GM21576 (cell line): ENCODE measurements around the gene S100G.

Experiments
- ATAC-seq: cut with Tn5 transposase; IDR thresholded peaks from one replicate; pipeline ENCODE4 v1.9.1; 2021; ENCODE audit warnings: mild to moderate bottlenecking, moderate library complexity; ENCODE audit not compliant: unreplicated experiment

Gene S100G

DNA sequence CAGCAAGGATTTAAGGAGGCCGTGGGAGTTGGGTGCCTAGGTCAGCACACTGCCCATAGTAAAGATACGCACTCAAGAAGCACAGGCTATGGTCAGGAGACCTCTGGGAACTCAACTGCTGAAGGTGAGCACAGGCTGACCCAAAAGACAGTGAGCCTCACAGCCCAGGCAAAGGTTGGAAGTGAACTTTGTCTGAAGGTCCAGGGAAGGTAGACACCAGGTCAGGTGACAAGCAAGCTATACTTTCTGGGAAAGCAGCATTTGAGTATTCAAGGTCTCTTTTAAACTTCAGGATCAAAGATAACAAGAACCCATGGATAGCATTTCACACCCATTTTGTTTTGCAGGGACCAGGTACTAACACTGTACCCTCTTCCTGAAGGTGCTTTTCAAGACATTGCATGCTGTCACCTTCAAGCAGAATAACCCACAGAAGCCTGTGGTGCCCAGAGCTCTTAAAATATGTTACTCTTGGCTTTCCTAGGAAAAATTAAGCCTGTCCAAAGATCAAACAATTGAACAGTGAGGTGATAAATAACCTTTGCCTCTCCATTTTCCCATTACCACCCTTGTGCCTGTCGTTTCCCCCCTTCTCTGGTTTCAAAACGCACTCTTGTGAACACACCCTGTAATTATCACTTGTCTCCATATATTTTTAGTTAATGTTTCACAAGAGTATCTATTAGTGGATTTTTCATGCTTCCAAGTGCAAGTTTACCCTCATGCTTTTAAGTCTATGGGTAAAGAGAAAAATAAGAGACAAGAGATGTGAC, 3.4 kb upstream of the S100G start:
- no peak for ATAC-seq

DNA sequence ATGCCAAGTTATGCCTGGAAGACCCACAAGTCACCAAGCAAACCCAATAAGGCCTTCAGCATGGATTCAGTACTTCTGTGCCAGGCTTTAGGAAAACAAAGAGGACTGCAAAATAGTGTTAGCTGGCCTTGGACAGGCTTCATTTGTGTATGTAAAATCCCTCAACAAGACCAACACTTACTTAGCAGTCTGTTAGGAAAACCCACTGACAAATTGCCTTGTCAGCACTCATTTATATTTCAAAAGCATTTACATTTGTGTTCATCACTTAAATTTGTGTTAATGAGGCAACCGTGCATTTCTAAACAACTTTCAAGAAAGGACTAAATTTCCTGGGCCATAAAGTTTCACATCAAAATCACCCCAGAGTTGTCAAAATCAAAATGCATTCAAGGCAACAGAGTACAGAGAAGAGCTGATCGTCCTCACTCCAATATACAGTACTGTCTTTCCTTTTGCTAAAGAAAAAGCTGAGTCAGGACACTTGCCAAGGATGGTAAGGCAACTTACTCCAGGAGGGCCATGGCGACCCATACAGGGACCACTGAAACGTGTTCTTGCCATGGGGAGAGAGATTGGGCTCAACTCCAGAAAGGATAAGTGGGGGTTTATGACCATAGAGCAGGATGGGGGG, 1.6 kb downstream of the S100G start:
- no peak for ATAC-seq

DNA sequence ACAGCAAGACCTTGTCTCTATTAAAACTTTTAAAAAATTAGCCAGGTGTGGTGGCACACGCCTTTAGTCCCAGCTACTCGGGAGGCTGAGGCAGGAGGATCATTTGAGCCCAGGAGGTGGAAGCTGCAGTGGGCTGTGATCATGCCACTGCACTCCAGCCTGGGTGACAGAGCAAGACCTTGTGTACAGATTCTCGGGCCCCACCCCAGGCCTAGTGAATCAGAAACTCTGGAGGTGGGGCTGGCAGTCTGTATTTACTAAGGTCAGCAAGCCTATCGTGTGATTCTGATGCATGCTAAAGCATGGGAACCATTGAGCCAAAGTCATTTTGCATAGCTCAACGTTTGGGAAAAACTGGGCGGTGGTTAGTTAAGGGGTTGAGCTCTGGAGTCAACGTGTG, 3.5 kb downstream of the S100G start:
- no peak for ATAC-seq

DNA sequence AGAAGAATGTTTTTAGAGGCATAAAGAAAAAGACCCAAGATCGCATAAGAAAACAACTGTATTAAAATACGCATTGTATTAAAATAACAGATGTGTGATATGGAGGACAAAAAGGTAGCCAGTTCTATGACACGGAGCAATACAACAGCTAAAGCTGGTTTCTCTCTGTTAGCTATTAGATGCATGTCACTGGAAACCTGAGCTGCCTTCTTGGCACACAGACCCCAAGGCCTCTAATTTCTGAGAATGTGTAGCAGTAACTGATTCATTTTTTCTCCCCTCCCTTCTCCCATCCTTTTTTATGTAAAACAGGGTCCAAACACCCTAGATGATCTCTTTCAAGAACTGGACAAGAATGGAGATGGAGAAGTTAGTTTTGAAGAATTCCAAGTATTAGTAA, 4.1 kb downstream of the S100G start:
- no peak for ATAC-seq

DNA sequence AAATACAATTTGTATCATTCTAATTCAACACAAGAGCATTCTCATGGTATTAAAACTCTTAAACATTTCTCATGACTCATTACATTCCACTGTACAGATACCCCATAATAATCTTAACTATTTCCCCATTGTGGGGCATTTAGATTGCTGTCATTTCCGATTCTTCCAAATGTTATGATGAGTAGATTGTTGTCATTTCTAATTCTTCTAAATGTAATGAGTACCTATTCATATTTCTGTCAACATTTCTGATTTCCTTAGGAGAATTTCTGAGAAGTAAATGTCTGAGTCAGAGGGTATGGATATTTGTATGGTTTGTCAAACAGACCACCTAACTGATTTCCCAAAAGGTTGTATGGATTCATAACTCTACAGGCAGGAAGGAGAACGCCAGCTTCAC, 8.3 kb downstream of the S100G start:
- no peak for ATAC-seq

DNA sequence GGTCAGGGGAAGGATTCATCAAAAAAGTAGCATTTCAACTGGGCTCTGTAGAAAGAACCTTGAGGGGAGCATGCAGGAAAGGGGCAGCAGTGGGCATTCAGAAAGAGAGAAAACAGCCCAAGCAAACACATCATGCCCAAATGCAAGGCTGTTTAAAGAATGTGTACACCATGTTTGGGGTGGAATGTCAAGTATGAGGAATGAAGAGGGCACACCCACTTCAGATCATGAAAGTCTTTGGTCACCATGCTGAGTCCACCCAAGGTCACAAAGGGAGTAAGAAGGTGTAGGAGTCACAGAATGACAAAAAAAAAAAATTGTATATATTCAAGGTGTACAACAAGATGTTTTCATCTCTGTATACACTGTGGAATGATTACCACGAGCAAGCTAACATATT, 9.4 kb downstream of the S100G start:
- no peak for ATAC-seq

DNA sequence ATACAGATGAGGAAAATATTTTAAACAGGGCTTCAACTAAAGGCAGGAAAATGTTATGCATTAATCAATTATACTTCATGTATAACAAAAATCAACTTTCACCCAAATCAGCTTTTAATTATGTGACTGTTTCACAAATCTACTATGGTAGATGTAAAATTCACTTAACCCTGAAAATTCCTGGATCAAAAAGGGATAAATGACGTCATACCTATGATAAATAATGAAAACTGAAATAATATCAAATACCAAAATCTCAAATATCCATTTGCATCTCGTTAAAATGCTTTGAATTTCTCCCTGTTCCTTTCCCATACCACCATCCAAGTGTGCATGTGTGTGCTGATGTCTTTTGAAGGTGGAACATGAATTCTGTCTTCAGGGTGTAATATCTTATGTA, 11.5 kb downstream of the S100G start:
- ATAC-seq, result no peak

DNA sequence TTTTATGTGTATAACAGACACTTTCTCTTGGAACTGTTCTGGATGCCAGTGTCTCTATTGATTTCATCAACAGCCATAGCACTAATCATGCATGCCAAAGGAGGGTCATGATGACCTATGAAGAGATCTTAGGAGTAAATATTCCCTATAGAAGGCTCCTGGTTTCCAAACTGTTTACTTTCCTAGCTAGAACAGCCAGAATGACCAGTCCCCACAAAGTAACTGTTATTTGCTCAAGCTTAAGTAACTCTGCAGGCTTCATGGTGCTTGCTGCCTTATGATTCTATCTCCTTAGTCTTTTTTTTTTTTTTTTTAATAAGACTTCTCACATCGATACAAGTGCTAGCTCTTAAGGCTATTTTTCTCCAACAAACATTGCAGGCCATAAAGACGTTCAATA, 12.4 kb downstream of the S100G start:
- no peak for ATAC-seq

DNA sequence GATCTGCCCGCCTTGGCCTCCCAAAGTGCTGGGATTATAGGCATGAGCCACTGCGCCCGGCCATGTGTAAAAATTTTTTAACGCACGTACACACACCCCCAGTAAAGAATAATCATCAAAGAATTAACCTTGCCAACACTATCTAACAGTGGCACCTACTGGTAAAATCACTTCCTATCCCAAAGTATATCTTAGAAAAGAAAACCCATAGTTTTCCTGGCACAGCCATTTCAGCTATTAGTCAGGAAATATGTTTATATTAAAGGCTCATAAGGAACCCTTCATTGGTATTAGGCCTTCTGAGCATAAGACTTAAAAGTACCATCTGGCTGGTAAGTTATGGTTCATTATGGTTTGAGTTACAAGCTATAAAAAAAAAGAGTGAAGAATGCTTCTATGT, 14.1 kb downstream of the S100G start:
- no peak for ATAC-seq

DNA sequence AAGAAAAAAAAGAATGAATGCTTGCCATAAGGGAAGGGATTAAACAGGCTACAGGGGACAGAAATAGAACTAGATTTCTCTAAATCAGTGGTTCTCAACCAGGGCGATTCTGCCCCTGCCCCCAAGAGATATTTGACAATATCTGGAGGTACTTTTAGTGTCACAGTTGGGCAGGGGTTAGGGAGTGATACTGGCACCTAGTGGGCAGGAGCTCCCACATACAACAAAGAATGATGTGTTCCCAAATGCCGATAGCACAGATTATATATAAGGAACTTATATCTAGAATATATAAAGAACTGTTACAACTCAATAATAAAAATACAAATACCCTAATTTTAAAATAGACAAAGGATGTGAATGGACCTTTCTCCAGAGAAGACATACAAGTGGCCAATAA, 14.7 kb downstream of the S100G start:
- ATAC-seq, result no peak

DNA sequence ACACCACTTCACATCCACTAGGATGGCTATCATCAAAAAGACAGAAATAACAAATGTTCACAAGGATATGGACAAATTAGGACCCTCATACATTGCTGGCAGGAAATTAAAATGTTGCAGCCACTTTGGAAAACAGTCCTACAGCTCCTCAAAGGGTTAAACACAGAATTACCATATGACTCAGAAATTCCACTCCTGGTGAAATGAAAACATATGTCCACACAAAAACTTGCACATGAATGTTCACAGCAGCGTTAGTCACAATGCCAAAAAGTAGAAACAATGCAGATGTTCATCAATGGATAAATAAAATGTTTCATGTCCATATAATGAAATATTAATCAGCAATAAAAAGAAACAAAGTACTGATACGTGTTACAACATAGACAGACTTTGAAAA, 15.1 kb downstream of the S100G start:
- no peak for ATAC-seq

DNA sequence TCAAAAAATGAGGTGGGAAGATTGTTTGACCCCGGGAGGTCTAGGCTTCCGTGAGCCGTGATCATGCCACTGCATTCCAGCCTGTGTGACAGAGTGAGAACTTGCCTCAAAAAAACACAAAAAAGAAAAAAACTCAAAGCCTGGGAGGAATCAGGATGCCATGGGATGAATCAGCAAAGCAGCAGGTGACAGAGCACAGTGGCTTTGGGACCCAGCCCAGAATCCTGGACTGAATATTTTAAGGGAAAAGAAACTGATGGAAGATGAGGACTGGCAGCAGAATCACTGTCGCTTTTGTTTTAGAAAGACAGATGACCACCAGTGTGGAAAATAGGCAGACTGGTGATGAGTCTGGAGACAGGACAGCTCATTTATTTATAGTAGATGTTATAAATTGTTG, 16.6 kb downstream of the S100G start:
- ATAC-seq, result no peak

DNA sequence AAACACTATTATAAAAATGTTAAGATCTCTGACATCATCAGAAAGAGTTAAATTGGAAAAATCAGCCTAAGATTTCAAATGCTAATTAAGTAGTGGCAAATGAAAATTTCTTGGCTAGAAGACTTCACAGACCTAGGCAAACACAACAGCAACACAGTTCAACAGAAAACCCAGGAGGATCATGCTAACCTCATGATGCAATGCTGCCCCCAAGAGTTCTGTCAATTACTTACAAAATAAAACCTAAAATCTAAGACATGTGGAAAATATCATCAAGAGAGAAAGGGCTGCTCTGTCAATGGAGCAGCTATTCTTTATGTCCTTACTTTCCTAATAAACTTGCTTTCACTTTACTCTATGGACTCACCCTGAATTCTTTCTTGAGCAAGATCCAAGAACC, 21.0 kb downstream of the S100G start:
- no peak for ATAC-seq

DNA sequence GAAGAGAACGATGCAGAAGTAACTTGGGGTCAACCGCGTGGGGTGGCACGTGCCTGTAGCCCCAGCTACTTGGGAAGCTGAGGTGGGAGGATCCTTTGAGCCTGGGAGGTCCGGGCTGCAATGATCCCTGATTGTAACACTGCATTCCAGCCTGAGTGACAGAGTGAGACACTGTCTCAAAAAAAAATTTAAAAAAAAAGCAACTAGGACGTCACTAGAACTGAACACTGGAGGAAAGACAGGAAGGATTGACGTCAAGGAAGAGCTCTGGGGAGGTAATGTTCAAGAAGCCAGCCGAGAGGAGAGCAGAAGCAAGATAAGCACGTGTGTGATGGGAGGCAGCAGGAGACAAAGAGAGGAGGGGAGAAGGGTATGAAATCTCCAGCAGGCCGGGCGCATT, 28.7 kb downstream of the S100G start:
- ATAC-seq, result no peak

DNA sequence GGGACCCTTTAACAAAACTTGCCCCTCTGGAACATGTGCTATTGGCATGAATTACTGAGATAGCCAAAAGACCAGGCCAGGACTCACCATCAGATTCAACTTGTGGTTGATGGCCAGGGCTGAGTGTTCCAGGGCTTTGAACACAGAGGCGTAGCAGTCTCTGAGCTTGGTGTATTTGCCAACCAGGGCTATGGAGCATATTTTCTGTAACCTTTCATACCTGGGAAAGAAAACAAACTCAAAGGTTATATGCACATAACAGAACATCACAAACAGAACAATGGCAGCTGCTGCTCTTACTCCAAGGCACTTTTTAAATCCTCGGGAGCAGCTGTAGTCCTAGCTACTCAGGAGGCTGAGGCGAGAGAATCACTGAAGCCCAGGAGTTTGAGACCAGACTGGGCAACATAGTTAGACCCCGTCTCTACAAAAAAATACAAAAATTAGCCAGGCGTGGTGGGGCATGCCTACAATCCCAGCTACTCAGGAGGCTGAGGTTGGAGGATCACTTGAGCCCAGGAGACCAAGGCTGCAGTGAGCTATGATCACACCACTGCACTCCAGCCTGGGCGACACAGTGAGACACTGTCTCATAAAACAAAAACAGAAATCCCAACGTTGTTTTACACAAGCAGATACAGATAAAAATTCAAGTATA, 33.2 kb downstream of the S100G start:
- ATAC-seq, result no peak

DNA sequence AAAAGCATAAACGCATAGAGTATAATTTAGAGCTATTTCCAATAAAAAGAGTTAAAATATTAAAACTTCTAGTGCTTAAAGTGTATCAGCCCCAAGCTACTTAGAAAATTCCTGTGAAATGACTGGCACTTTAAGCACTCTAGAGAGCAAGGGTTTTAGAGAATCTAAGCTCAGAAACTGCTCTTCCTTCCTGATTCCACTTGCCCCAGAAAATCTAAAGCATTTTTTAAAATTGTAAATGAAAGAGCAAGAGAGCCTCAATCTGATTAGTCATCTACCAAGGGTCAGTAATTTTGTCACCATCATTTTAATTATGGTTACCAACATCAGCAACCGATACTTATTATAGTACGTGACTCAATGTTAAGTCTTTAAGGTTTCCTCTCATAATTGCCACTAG, 37.6 kb downstream of the S100G start:
- ATAC-seq, result no peak

DNA sequence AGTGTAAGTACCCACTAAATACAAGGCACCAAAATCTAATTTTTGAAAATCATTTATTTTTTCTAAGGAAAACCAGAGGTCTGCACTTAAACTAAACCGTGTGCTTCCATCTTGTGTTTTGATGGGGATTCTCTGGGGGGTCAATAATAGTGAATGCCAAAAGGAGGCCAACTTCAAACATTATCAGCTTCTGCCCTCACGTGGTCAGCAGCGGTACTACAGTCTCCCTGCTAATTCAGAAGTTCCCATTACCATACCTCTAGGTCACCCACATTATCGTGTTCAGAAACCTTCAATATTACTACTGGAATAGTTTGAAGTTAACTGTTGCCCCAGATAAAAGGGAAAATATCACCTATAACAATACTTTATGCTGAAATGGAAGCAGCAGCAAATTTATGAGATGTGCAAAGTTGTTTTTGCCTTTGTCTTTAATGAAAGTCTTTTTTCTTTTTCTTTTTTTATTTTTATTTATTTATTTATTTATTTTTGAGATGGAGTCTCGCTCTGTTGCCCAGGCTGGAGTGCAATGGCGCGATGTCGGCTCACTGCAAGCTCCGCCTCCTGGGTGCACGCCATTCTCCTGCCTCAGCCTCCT, 45.2 kb downstream of the S100G start:
- peak; percentile 52 for ATAC-seq

DNA sequence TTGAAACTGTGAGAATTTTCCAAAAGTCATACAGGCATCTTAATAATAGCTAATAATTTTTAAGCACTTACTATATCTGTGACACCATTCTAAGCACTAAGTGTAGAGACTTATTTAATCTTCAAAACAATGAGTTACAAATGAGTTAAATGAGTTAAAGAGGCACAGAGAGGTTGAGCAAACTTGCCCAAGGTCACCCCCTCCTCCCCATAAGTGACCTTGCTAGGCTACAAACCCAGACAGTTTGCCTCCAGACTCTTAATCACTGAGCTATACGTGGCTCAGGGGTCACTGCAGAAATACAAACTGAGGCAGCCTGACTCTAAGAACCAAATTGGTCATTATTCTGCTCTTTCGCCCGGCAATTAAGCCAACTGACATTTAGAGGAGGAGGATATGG, 47.0 kb downstream of the S100G start:
- no peak for ATAC-seq

DNA sequence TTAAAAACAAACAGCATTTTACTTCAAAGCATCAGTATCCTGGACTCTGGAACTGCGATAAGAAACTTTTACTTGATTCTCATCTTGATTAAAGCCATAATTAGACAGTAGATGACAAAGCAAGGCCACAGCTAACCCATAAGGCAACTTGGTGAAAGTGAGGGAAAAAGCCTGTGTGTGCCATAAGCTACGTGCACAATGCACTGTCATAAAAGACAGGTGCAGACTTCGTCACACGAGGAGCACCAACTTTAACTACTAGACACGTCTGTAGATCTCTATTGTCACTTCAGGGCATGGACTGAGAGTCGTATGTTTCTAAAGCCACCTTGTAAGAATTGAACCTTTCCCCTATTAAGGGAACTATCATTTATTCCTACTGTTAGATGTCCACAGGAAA, 49.4 kb downstream of the S100G start:
- no peak for ATAC-seq

DNA sequence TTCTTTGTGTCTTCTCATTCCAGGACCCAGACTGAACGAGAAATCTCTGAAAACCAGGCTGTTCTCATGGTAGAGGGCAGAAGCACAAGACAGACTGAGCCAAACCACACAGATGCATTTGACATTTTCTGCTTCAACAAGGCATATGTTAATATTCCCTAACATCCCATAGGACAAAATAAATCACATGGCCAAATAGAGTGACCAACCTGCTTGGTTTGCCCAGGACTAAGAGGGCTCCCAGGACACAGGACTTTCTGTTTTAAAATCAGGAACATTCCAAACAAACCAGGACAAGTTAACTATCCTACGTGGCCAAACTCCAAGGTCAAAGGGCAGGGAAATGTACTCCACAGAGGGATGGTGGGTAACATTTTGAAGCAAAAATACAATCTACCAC, 50.8 kb downstream of the S100G start:
- ATAC-seq, result no peak

DNA sequence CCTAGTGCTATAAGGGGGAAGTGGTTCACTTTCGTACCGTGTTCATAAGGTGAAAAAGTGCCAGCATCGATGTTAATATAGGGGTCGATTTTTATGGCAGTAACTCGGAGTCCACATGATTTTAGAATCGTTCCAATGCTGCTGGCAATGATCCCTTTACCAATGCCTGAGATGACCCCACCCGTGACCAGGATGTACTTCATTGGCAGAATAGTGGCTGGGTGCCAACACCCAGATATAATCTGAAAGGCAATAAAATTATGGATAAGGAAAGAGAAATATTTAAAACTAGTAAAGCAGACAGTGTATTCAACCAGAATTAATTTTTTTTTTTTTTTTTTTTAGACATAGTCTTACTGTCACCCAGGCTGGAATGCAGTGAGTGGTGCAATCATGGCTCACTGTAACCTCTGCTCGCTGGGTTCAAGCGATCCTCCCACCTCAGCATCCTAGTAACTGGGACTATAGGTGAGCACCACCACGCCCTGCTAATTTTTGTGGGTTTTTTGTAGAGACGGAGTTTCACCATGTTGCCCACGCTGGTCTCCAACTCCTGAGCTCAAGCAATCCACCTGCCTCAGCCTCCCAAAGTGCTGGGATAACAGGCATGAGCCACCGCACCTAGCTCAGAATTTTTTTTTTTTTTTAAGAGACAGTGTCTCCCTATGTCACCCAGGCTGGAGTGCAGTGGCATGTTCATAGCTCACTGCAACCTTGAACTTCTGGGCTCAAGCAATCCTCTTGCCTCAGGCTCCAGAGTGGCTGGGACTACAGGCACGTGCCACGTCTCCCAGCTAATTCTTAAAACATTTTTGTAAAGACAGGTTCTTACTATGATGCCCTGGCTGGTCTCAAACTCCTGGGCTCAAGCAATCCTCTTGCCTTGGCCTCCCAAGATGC, 53.0 kb downstream of the S100G start:
- ATAC-seq, result no peak
